Inflammatory macrophage treated with lipopolysaccharide for 4 hours (primary cell): Measurements from ENCODE around the gene TMEM8B.
"Not testable (repeated sequence)": the region's sequence is repeated elsewhere in the genome, so short reads cannot be mapped to it uniquely, and the experiment has no call there.

Source experiments
- DNase-seq: peaks from one replicate; pipeline ENCODE4 v3.0.0-alpha.2; 2020

Gene TMEM8B

GRCh38 chr9:35909687-35910612 lies 80.9 kb downstream of the TMEM8B start:
- DNase-seq: no peak

- no peak for DNase-seq
Observed at GRCh38 chr9:35910613-35911359, 81.8 kb downstream of the TMEM8B start.

- DNase-seq: no peak
Observed at GRCh38 chr9:35911690-35912089, 82.7 kb downstream of the TMEM8B start.

- no peak for DNase-seq
Observed at GRCh38 chr9:35912791-35913400, 83.9 kb downstream of the TMEM8B start.

- not testable (repeated sequence) for DNase-seq
Observed at GRCh38 chr9:35913429-35913828, 84.4 kb downstream of the TMEM8B start.

- DNase-seq: no peak
Observed at GRCh38 chr9:35914301-35914807, 85.3 kb downstream of the TMEM8B start.
